IMR-90 (cell line): ENCODE results near the gene KCNJ8. TPM values are rescaled to one million over a fixed set of nuclear protein-coding genes. Genes with fewer than 3 reads are reported as not detected.

Experiments used
- ATAC-seq: fragments of 200-7000 bp; cut with Tn5 transposase; 2 replicates; pipeline ENCODE4 v1.9.1; 2020; ENCODE audit warnings: low read depth, mild to moderate bottlenecking, moderate library complexity
- BruUV-seq: library from RNA; stranded (reverse); fragments of 400-500 nt; replicated peaks from 2 replicates; lab custom pipeline; 2021; lab: Mats Ljungman, UMichigan
- CTCF ChIA-PET: fragments of 300-600 bp; formaldehyde crosslinking; extraction: SDS; loops from one replicate; lab custom pipeline; 2021; ENCODE audit warnings: antibody characterized with exemption; lab: Yijun Ruan, JAX
- POLR2A ChIA-PET: fragments of 300-600 bp; sonication (Branson Sonifier 250); formaldehyde crosslinking; loops from one replicate; lab custom pipeline; 2022; ENCODE audit warnings: antibody characterized with exemption; ENCODE audit not compliant: unreplicated experiment; lab: Charles Lee
- DNase-seq: peaks from one replicate; pipeline ENCODE4 v3.0.0; 2013
- H2AFZ ChIP-seq: replicated peaks from 2 replicates; pipeline ENCODE3; 2013; ENCODE audit warnings: low read length, mild to moderate bottlenecking; ENCODE audit not compliant: poor library complexity
- H2AK5ac ChIP-seq: 2 replicates; pipeline ENCODE4 v1.6.1; 2013; ENCODE audit warnings: low read depth, low read length, inconsistent platforms
- H2AK9ac ChIP-seq: replicated peaks from 2 replicates; pipeline ENCODE3; 2013; ENCODE audit warnings: mild to moderate bottlenecking, low read depth, low read length, moderate library complexity; ENCODE audit not compliant: poor library complexity
- H2BK120ac ChIP-seq: 2 replicates; pipeline ENCODE4 v1.6.1; 2013; ENCODE audit warnings: low read depth, low read length, inconsistent platforms
- H2BK15ac ChIP-seq: 3 replicates; pipeline ENCODE4 v1.6.1; 2013; ENCODE audit warnings: low read depth, low read length, inconsistent platforms
- H2BK20ac ChIP-seq: 2 replicates; pipeline ENCODE4 v1.6.1; 2013; ENCODE audit warnings: low read depth, mild to moderate bottlenecking, inconsistent platforms, low read length, moderate library complexity
- H2BK5ac ChIP-seq: 2 replicates; pipeline ENCODE4 v1.6.1; 2013; ENCODE audit warnings: mild to moderate bottlenecking, low read depth, low read length, inconsistent platforms; ENCODE audit not compliant: poor library complexity, severe bottlenecking
- H3K14ac ChIP-seq: replicated peaks from 2 replicates; pipeline ENCODE4 v1.6.1; 2013; ENCODE audit warnings: low read depth, low read length, inconsistent platforms
- H3K18ac ChIP-seq: 2 replicates; pipeline ENCODE4 v1.6.1; 2013; ENCODE audit warnings: low read depth, low read length, control low read depth
- H3K23ac ChIP-seq: 2 replicates; pipeline ENCODE4 v1.6.1; 2013; ENCODE audit warnings: low read depth, low read length, inconsistent platforms
- H3K27ac ChIP-seq: 2 replicates; pipeline ENCODE4 v1.5.1; 2013; ENCODE audit warnings: mild to moderate bottlenecking, control low read depth, low read length; ENCODE audit not compliant: insufficient read depth
- H3K27me3 ChIP-seq: 2 replicates; pipeline ENCODE4 v1.6.1; 2013; ENCODE audit warnings: low read length; ENCODE audit not compliant: control insufficient read depth, insufficient read depth
- H3K36me3 ChIP-seq: 2 replicates; pipeline ENCODE4 v1.6.1; 2013; ENCODE audit warnings: low read length, mixed read lengths; ENCODE audit not compliant: control insufficient read depth, insufficient read depth
- H3K4ac ChIP-seq: 2 replicates; pipeline ENCODE4 v1.6.1; 2013; ENCODE audit warnings: low read depth, low read length, inconsistent platforms
- H3K4me1 ChIP-seq: 2 replicates; pipeline ENCODE4 v1.6.1; 2013; ENCODE audit warnings: low read length, mixed read lengths; ENCODE audit not compliant: control insufficient read depth, insufficient read depth
- H3K4me2 ChIP-seq: 2 replicates; pipeline ENCODE4 v1.6.1; 2013; ENCODE audit warnings: low read depth, mild to moderate bottlenecking, control low read depth, low read length, moderate library complexity
- H3K4me3 ChIP-seq: 2 replicates; pipeline ENCODE4 v1.5.1; 2013; ENCODE audit warnings: low read depth, mild to moderate bottlenecking, control low read depth, low read length, moderate library complexity; ENCODE audit not compliant: insufficient read depth
- H3K56ac ChIP-seq: 2 replicates; pipeline ENCODE4 v1.6.1; 2013; ENCODE audit warnings: low read length, inconsistent platforms; ENCODE audit not compliant: insufficient read depth; ENCODE audit errors: extremely low read depth
- H3K79me1 ChIP-seq, 2 experiments: 2 replicates each; pipeline ENCODE4 v1.6.1; 2013; ENCODE audit warnings: low read length in 2 of 2, inconsistent platforms in 1 of 2, low read depth in 1 of 2
- H3K9ac ChIP-seq: 2 replicates; pipeline ENCODE4 v1.6.1; 2013; ENCODE audit warnings: low read depth, low read length, control low read depth
- H3K9me1 ChIP-seq: 2 replicates; pipeline ENCODE4 v1.6.1; 2013; ENCODE audit warnings: low read length, inconsistent platforms; ENCODE audit not compliant: insufficient read depth
- H3K9me3 ChIP-seq: 2 replicates; pipeline ENCODE4 v1.6.1; 2013; ENCODE audit warnings: low read length; ENCODE audit not compliant: control insufficient read depth, insufficient read depth
- H4K20me1 ChIP-seq: 2 replicates; pipeline ENCODE4 v1.6.1; 2013; ENCODE audit warnings: low read length, inconsistent platforms; ENCODE audit not compliant: insufficient read depth
- H4K5ac ChIP-seq: 2 replicates; pipeline ENCODE4 v1.6.1; 2013; ENCODE audit warnings: mild to moderate bottlenecking, low read depth, low read length, control low read depth
- H4K8ac ChIP-seq, 2 experiments: 2 replicates each; pipeline ENCODE4 v1.6.1; 2013; ENCODE audit warnings: low read depth in 2 of 2, low read length in 2 of 2, control low read depth in 1 of 2, inconsistent platforms in 1 of 2
- H4K91ac ChIP-seq: 2 replicates; pipeline ENCODE4 v1.6.1; 2013; ENCODE audit warnings: low read depth, low read length, inconsistent platforms; ENCODE audit not compliant: insufficient read depth
- CHD1 ChIP-seq: IDR thresholded peaks from 2 replicates; pipeline ENCODE4 v1.6.1; 2012; ENCODE audit warnings: low read depth, low read length, improper control_type of control experiment
- MAFK ChIP-seq: IDR thresholded peaks from 2 replicates; pipeline ENCODE4 v1.6.1; 2012; ENCODE audit warnings: low read depth, low read length, improper control_type of control experiment
- MXI1 ChIP-seq: IDR thresholded peaks from 2 replicates; pipeline ENCODE4 v1.6.1; 2012; ENCODE audit warnings: low read depth, mild to moderate bottlenecking, low read length, moderate library complexity, borderline replicate concordance
- POLR2A ChIP-seq: IDR thresholded peaks from 2 replicates; pipeline ENCODE4 v1.6.1; 2012; ENCODE audit warnings: mild to moderate bottlenecking, low read depth, low read length
- USF2 ChIP-seq: fragments of 150-350 bp; IDR thresholded peaks from 2 replicates; pipeline ENCODE4 v1.6.1; 2017; ENCODE audit warnings: mild to moderate bottlenecking, antibody characterized with exemption, low read length, low read depth
- WGBS, 2 experiments: methylation state at CpG; one replicate each; pipeline versions ENCODE4 v1.1.5 to v1.1.7; 2013; ENCODE audit warnings: missing lambda C conversion rate in 2 of 2; ENCODE audit not compliant: insufficient read length in 1 of 2; ENCODE audit errors: extremely low coverage in 2 of 2; 5-methylcytosine and 5-hydroxymethylcytosine counted together
- dilution Hi-C: fragments of 300-500 bp; cut with HindIII; formaldehyde crosslinking; loops from one replicate; pipeline ENCODE4 v1.14.3; 2018; ENCODE audit warnings: low sequenced_read_pairs; ENCODE audit not compliant: unreplicated experiment
- in situ Hi-C: fragments of 300-500 bp; cut with MboI; formaldehyde crosslinking; loops from 3 replicates; pipeline ENCODE4 v1.14.3; 2019; ENCODE audit warnings: low sequenced_read_pairs, inconsistent platforms, mixed read lengths
- intact Hi-C: fragments of 100-400 bp; cut with micrococcal nuclease; formaldehyde crosslinking; loops from 2 replicates; pipeline ENCODE4 v1.10.0; 2022
- polyA plus RNA-seq, 3 experiments: library from polyadenylated mRNA; depleted of rRNA; stranded (reverse); fragments of >200 nt; gene quantifications; 2 replicates each; pipeline ENCODE4 v1.2.3, GENCODE V29; 2012; ENCODE audit warnings: low replicate concordance in 1 of 3
- total RNA-seq: library from RNA; depleted of rRNA; stranded (reverse); fragments of >200 nt; gene quantifications from 2 replicates; pipeline ENCODE4 v1.2.3, GENCODE V29; 2012

KCNJ8 gene
- total and polyA plus RNA-seq, 2 of the 4 experiments (the other 2 are of a cell fraction), result 8.0 to 15.8 TPM

GRCh38 chr12:21731144-21731543, 43.4 kb downstream of the KCNJ8 start:
- Histone ChIP-seq H3K4me2 (no peak overlapping the region), H3K9ac (no peak overlapping the region), H3K36me3 (no peaks in the 10 kb centered on the region), H3K4me1 (no peaks in the 10 kb centered on the region), H3K18ac (no peak overlapping the region), H2BK20ac (no peak overlapping the region), H2BK15ac (no peak overlapping the region), H3K56ac (no peak overlapping the region), H4K8ac (no peak overlapping the region), H3K23ac (no peak overlapping the region), H4K91ac (no peak overlapping the region), H4K5ac (no peak overlapping the region), H3K4me3 (no peak overlapping the region), H3K9me1 (no peaks in the 10 kb centered on the region), H2BK120ac (no peak overlapping the region), H3K4ac (no peak overlapping the region), H3K14ac (no peak overlapping the region), H3K27ac (no peak overlapping the region), H3K27me3 (no peaks in the 10 kb centered on the region), H2BK5ac (no peak overlapping the region), H2AK5ac (no peak overlapping the region), H4K20me1 (no peaks in the 10 kb centered on the region), H2AFZ (no peak overlapping the region), H3K79me1 (no peaks in the 10 kb centered on the region), H2AK9ac (no peak overlapping the region), H3K9me3 (no peaks in the 10 kb centered on the region)
- DNase-seq, result no peak
- CTCF ChIA-PET, result no interaction called here
- TF ChIP-seq MAFK (no peak), MXI1 (no peak), POLR2A (no peak), CHD1 (no peak), USF2 (no peak)
- POLR2A ChIA-PET, result no interaction called here
- intact Hi-C loops, result no loop called here
- BruUV-seq, result no TSS peak
- in situ Hi-C loops, result no loop called here
- dilution Hi-C loops, result no loop called here
- ATAC-seq, result no peak
- WGBS, 2 experiments, result no CpG with 5 or more reads among the region's 3 CpGs
